SU-DHL-6 (cell line): ENCODE data around the gene OR5J2.
"Not testable (repeated sequence)": the region's sequence is repeated elsewhere in the genome, so short reads cannot be mapped to it uniquely, and the experiment has no call there.

ENCODE experiments used
- H2AFZ ChIP-seq: fragments of 200-600 bp; sonication (generic); 2 replicates; pipeline ENCODE4 v1.6.1; 2014; ENCODE audit warnings: low read depth, mild to moderate bottlenecking, moderate library complexity, mixed read lengths, antibody characterized with exemption, low read length; ENCODE audit not compliant: severe bottlenecking
- H3F3A ChIP-seq: fragments of 200-600 bp; shearing (Covaris generic); 2 replicates; pipeline ENCODE4 v1.6.0; 2016; ENCODE audit warnings: antibody characterized with exemption, mild to moderate bottlenecking; ENCODE audit not compliant: insufficient read depth
- H3K27ac ChIP-seq: fragments of 200-600 bp; sonication (generic); 2 replicates; pipeline ENCODE4 v1.5.1; 2016; ENCODE audit warnings: low read depth, mild to moderate bottlenecking, low read length, moderate library complexity, mixed read lengths
- H3K27me3 ChIP-seq: fragments of 200-600 bp; sonication (generic), shearing (Covaris generic); 2 replicates; pipeline ENCODE4 v1.6.0; 2014; ENCODE audit warnings: mild to moderate bottlenecking, low read length
- H3K36me3 ChIP-seq: fragments of 200-600 bp; sonication (generic); 2 replicates; pipeline ENCODE4 v1.6.1; 2014; ENCODE audit warnings: mild to moderate bottlenecking, low read length, mixed read lengths
- H3K4me2 ChIP-seq: fragments of 300-600, 200-600 bp; shearing (Covaris generic), sonication (generic); 2 replicates; pipeline ENCODE4 v1.6.0; 2014; ENCODE audit warnings: low read length, low read depth, mild to moderate bottlenecking; ENCODE audit not compliant: poor library complexity, severe bottlenecking
- H3K4me3 ChIP-seq: fragments of 200-600 bp; sonication (generic); 2 replicates; pipeline ENCODE4 v1.5.1; 2014; ENCODE audit warnings: antibody characterized with exemption, low read length, mild to moderate bottlenecking, mixed read lengths; ENCODE audit not compliant: insufficient read depth, poor library complexity, severe bottlenecking
- H3K79me2 ChIP-seq: fragments of 200-600 bp; sonication (generic); 2 replicates; pipeline ENCODE4 v1.6.1; 2014; ENCODE audit warnings: mild to moderate bottlenecking, low read length, moderate library complexity; ENCODE audit not compliant: insufficient read depth
- H3K9ac ChIP-seq: fragments of 200-600 bp; sonication (generic); 2 replicates; pipeline ENCODE4 v1.7.0; 2014; ENCODE audit warnings: mild to moderate bottlenecking, low read length
- H3K9me2 ChIP-seq: fragments of 200-600 bp; sonication (generic); replicated peaks from 2 replicates; pipeline ENCODE4 v1.6.1; 2014; ENCODE audit warnings: low read length; ENCODE audit not compliant: insufficient read depth
- H3K9me3 ChIP-seq: fragments of 200-600 bp; sonication (generic); 2 replicates; pipeline ENCODE4 v1.6.1; 2014; ENCODE audit warnings: low read length, mixed read lengths; ENCODE audit not compliant: insufficient read depth
- H4K20me1 ChIP-seq: fragments of 200-600 bp; sonication (generic); 2 replicates; pipeline ENCODE4 v1.6.1; 2014; ENCODE audit warnings: low read depth, mild to moderate bottlenecking, antibody characterized with exemption, low read length, moderate library complexity, mixed read lengths
- CTCF ChIP-seq: fragments of 200-600 bp; sonication (generic); IDR thresholded peaks from one replicate; pipeline ENCODE4 v1.5.1; 2017; ENCODE audit warnings: antibody characterized with exemption, mild to moderate bottlenecking, low read length, moderate library complexity; ENCODE audit not compliant: insufficient read depth, poor library complexity, severe bottlenecking
- EZH2phosphoT487 ChIP-seq: fragments of 200-600 bp; sonication (generic), shearing (Covaris generic); conservative IDR thresholded peaks from 2 replicates; pipeline ENCODE4 v1.6.1; 2018; ENCODE audit warnings: mild to moderate bottlenecking, antibody characterized with exemption, low read length, moderate library complexity, mixed read lengths

Gene OR5J2

GRCh38 chr11:56176318-56176717 lies at the start of gene OR5J2:
Gene OR5J2, plus strand, starts transcription at chr11:56176618. Its CDS starts 0 bp downstream, at chr11:56176618.
- Histone ChIP-seq H3K36me3 (no peaks in the 10 kb centered on the region), H3K4me3 (no peak within 1 kb of the TSS), H3K9ac (no peak within 1 kb of the TSS), H3K27ac (no peak within 1 kb of the TSS), H3K79me2 (no peaks in the 10 kb centered on the region), H3K9me3 (no peaks in the 10 kb centered on the region), H3K4me2 (no peak within 1 kb of the TSS), H3K27me3 (no peaks in the 10 kb centered on the region), H3K9me2 (no peaks in the 10 kb centered on the region), H3F3A (no peaks in the 10 kb centered on the region), H4K20me1 (no peaks in the 10 kb centered on the region), H2AFZ (no peak within 1 kb of the TSS)
- TF ChIP-seq CTCF (no peak), EZH2phosphoT487 (no peak)

GRCh38 chr11:56140151-56140661 lies 36.2 kb upstream of the OR5J2 start, which contains the start of gene OR8J3:
Gene OR8J3, minus strand, starts transcription at chr11:56140201. Its CDS starts 2,483 bp downstream, at chr11:56137718.
- Histone ChIP-seq H3K9me3 (no peaks in the 10 kb centered on the region), H4K20me1 (no peaks in the 10 kb centered on the region), H3K27ac (no peak within 1 kb of the TSS), H3F3A (no peaks in the 10 kb centered on the region), H3K4me2 (no peak within 1 kb of the TSS), H3K27me3 (no peaks in the 10 kb centered on the region), H3K9me2 (no peaks in the 10 kb centered on the region), H3K9ac (no peak within 1 kb of the TSS), H3K4me3 (no peak within 1 kb of the TSS), H2AFZ (no peak within 1 kb of the TSS), H3K79me2 (no peaks in the 10 kb centered on the region), H3K36me3 (no peaks in the 10 kb centered on the region)
- TF ChIP-seq EZH2phosphoT487 (no peak), CTCF (no peak)

GRCh38 chr11:56143681-56144080 lies 32.7 kb upstream of the OR5J2 start:
- not testable (repeated sequence) for H3K4me3 ChIP-seq, H3K4me2 ChIP-seq, H3K9me2 ChIP-seq, H3K27me3 ChIP-seq, H3K9ac ChIP-seq, H3F3A ChIP-seq, H2AFZ ChIP-seq, H3K9me3 ChIP-seq, H4K20me1 ChIP-seq, H3K27ac ChIP-seq, H3K36me3 ChIP-seq, H3K79me2 ChIP-seq

- H3K79me2 ChIP-seq: no peaks in the 10 kb centered on the region
- H2AFZ ChIP-seq: no peak overlapping the region
- TF ChIP-seq EZH2phosphoT487 (no peak), CTCF (no peak)
Measured at GRCh38 chr11:56151376-56151775, 25.0 kb upstream of the OR5J2 start.

More at GRCh38 chr11:56151376-56151775, 25.0 kb upstream of the OR5J2 start:
- H3K9me2 ChIP-seq: no peaks in the 10 kb centered on the region
- no peaks in the 10 kb centered on the region for H3K36me3 ChIP-seq
- H3K27me3 ChIP-seq: no peaks in the 10 kb centered on the region
- H3K4me3 ChIP-seq: no peak overlapping the region
- H3K9ac ChIP-seq: no peak overlapping the region
- no peaks in the 10 kb centered on the region for H3K9me3 ChIP-seq
- no peak overlapping the region for H3K4me2 ChIP-seq
- H3F3A ChIP-seq: no peaks in the 10 kb centered on the region
- no peaks in the 10 kb centered on the region for H4K20me1 ChIP-seq
- H3K27ac ChIP-seq: no peak overlapping the region
